Measurements from ENCODE around the gene PTPRT. TPM values are rescaled to one million over a fixed set of nuclear protein-coding genes. Genes with fewer than 3 reads are reported as not detected.

PTPRT gene
- total RNA-seq, 1 experiment from 2014 or later = not detected

- intact Hi-C loops (cut with micrococcal nuclease; ENCODE audit: unreplicated experiment) = no loop called here
- Mint-ChIP-seq H3K9me3 (ENCODE audit: low read depth, unreplicated experiment) (no peaks in the 10 kb centered on the region), H3K27me3 (ENCODE audit: unreplicated experiment) (peaks cover 51% of the 10 kb centered on the region), H3K36me3 (ENCODE audit: insufficient read depth, unreplicated experiment) (peaks cover 3% of the 10 kb centered on the region), H3K4me3 (ENCODE audit: low read depth, unreplicated experiment) (no peak overlapping the region), H3K4me1 (ENCODE audit: low read depth, unreplicated experiment) (no peaks in the 10 kb centered on the region), H3K27ac (ENCODE audit: unreplicated experiment) (no peak overlapping the region)
- BruUV-seq (replicated peaks) = no TSS peak
- TF ChIP-seq CTCF (IDR thresholded peaks at IDR 0.05; ENCODE audit: unreplicated experiment) = no peak
- DNase-seq = no peak
- CTCF ChIA-PET = no interaction called here
Measured at GRCh38 chr20:42862446-42862845, 327.3 kb downstream of the PTPRT start.

- CTCF ChIA-PET = no interaction called here
- Mint-ChIP-seq H3K27me3 (ENCODE audit: unreplicated experiment) (peaks cover 24% of the 10 kb centered on the region), H3K4me3 (ENCODE audit: low read depth, unreplicated experiment) (no peak overlapping the region), H3K9me3 (ENCODE audit: low read depth, unreplicated experiment) (no peaks in the 10 kb centered on the region), H3K4me1 (ENCODE audit: low read depth, unreplicated experiment) (no peaks in the 10 kb centered on the region), H3K36me3 (ENCODE audit: insufficient read depth, unreplicated experiment) (no peaks in the 10 kb centered on the region), H3K27ac (ENCODE audit: unreplicated experiment) (no peak overlapping the region)
- no peak for TF ChIP-seq CTCF (IDR thresholded peaks at IDR 0.05; ENCODE audit: unreplicated experiment)
- intact Hi-C loops (cut with micrococcal nuclease; ENCODE audit: unreplicated experiment) = no loop called here
- DNase-seq = no peak
- no TSS peak for BruUV-seq (replicated peaks)
Measured at GRCh38 chr20:42857446-42857845, 332.3 kb downstream of the PTPRT start.

GRCh38 chr20:42855896-42856295, 333.8 kb downstream of the PTPRT start:
- no peaks in the 10 kb centered on the region for H3K9me3 Mint-ChIP-seq (ENCODE audit: low read depth, unreplicated experiment)
- no peaks in the 10 kb centered on the region for H3K4me1 Mint-ChIP-seq (ENCODE audit: low read depth, unreplicated experiment)
- intact Hi-C loops (cut with micrococcal nuclease; ENCODE audit: unreplicated experiment) = no loop called here
- DNase-seq = no peak
- no peaks in the 10 kb centered on the region for H3K36me3 Mint-ChIP-seq (ENCODE audit: insufficient read depth, unreplicated experiment)
- H3K4me3 Mint-ChIP-seq (ENCODE audit: low read depth, unreplicated experiment) = no peak overlapping the region
- H3K27ac Mint-ChIP-seq (ENCODE audit: unreplicated experiment) = no peak overlapping the region
- H3K27me3 Mint-ChIP-seq (ENCODE audit: unreplicated experiment) = peaks cover 30% of the 10 kb centered on the region
- CTCF ChIA-PET = interaction anchor here (0.7 kb wide), 1 partner anchor 549 kb away, joined by 3 read pairs; no protein-coding TSS in a partner anchor
- no peak for TF ChIP-seq CTCF (IDR thresholded peaks at IDR 0.05; ENCODE audit: unreplicated experiment)
- no TSS peak for BruUV-seq (replicated peaks)

GRCh38 chr20:42852691-42853090, 337.0 kb downstream of the PTPRT start:
- no peaks in the 10 kb centered on the region for H3K36me3 Mint-ChIP-seq (ENCODE audit: insufficient read depth, unreplicated experiment)
- no peak overlapping the region for H3K4me3 Mint-ChIP-seq (ENCODE audit: low read depth, unreplicated experiment)
- CTCF ChIA-PET = no interaction called here
- no peaks in the 10 kb centered on the region for H3K4me1 Mint-ChIP-seq (ENCODE audit: low read depth, unreplicated experiment)
- H3K9me3 Mint-ChIP-seq (ENCODE audit: low read depth, unreplicated experiment) = no peaks in the 10 kb centered on the region
- BruUV-seq (replicated peaks) = no TSS peak
- no peak for DNase-seq
- peaks cover 47% of the 10 kb centered on the region for H3K27me3 Mint-ChIP-seq (ENCODE audit: unreplicated experiment)
- intact Hi-C loops (cut with micrococcal nuclease; ENCODE audit: unreplicated experiment) = no loop called here
- no peak overlapping the region for H3K27ac Mint-ChIP-seq (ENCODE audit: unreplicated experiment)
- no peak for TF ChIP-seq CTCF (IDR thresholded peaks at IDR 0.05; ENCODE audit: unreplicated experiment)
